ENCODE results near the gene SHANK1.

The SHANK1 gene

DNA sequence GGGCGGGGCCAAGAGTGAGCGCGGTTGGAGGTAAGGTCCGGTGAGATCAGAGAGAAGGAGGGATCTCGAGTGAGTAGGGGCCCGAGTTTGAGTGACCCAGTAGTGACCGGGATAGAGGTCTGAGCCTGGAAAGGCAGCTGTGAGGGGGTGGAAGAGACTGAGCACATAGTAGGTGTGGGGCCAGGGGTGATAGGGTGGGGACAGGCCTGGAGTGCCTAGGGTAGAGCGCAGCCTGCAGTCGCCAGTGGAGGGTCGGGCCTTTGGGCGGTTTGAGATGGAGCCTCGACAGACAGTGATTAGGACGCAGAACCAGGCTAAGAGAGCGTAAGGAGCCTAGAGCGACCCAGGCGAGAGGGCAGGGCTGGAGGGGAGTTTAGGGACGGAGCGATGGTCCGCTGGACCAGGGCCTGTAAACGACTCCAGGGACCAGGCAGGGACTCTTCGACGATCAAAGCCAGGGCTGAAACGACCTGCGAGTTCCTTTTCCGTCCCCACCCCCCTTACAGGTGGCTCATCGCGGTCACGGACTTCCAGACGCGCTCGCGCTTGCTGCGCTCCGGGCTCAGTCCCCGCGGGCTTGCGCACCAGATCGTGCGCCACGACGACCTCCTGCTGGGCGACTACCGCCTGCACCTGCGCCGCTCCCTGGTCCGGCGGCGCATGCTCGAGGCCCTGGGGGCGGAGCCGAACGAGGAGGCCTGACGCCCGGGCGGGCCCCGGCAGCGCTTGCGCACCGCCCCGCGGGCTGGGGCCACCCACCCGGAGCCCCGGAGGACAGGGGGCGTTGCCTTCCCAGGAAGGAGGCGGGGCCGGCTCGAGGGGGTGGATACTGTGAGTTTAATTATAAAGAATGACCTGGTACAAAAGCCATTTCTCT lies 60.9 kb downstream of the SHANK1 start:
- TF ChIP-seq, protein P1, sequence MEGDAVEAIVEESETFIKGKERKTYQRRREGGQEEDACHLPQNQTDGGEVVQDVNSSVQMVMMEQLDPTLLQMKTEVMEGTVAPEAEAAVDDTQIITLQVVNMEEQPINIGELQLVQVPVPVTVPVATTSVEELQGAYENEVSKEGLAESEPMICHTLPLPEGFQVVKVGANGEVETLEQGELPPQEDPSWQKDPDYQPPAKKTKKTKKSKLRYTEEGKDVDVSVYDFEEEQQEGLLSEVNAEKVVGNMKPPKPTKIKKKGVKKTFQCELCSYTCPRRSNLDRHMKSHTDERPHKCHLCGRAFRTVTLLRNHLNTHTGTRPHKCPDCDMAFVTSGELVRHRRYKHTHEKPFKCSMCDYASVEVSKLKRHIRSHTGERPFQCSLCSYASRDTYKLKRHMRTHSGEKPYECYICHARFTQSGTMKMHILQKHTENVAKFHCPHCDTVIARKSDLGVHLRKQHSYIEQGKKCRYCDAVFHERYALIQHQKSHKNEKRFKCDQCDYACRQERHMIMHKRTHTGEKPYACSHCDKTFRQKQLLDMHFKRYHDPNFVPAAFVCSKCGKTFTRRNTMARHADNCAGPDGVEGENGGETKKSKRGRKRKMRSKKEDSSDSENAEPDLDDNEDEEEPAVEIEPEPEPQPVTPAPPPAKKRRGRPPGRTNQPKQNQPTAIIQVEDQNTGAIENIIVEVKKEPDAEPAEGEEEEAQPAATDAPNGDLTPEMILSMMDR (IDR thresholded peaks at IDR 0.05) = no peak
- Mint-ChIP-seq H3K27me3 (ENCODE audit: low read depth, poor library complexity) (peaks cover 49% of the 10 kb centered on the region), H3K4me1 (peaks cover 58% of the 10 kb centered on the region), H3K27ac (peak overlapping the region; percentile 99), H3K9me3 (peaks cover 14% of the 10 kb centered on the region), H3K36me3 (ENCODE audit: low read depth) (no peaks in the 10 kb centered on the region), H3K4me3 (peak overlapping the region; percentile 95)
- peak; percentile 96 for DNase-seq

DNA sequence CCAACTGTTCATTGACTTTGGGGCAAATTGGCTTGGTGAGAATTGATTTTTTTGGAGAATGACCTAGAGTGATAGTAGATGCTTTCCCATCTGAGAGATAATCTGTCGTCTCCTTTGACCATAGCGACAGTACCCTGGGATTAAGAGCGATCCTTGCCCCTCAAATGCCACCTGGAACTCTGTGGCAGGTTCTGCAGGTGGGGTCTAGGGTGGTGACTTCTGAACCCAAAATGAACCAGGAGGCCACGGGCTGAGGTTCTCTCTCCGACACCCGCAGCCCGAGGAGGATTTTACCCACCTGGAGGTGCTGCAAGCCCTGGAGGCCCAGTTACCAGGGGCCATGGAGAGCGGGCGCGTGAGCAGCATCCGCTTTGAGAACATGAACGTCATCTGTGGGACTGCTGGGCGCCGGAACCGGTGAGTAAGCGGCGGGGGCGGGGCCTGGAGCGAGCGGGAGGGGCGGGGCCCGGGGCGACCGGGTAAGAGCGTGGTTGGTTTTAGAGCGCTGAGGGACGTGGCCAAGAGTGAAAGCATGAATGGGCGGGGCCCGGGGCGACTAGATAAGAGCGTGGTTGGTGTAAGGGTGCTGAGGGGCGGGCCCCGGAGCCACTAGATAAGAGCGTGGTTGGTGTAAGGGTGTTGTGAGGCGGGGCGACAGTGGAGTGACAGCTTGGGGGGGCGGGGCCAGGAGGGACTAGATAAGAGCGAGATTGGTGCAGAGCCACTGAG lies 61.7 kb downstream of the SHANK1 start:
- H3K27ac Mint-ChIP-seq = peak overlapping the region; percentile 99
- H3K36me3 Mint-ChIP-seq (ENCODE audit: low read depth) = no peaks in the 10 kb centered on the region
- H3K9me3 Mint-ChIP-seq = peaks cover 10% of the 10 kb centered on the region
- TF ChIP-seq, protein P1 (IDR thresholded peaks at IDR 0.05) = no peak
- DNase-seq = peak; percentile 100
- H3K4me3 Mint-ChIP-seq = peak overlapping the region; percentile 95
- peaks cover 55% of the 10 kb centered on the region for H3K27me3 Mint-ChIP-seq (ENCODE audit: low read depth, poor library complexity)
- H3K4me1 Mint-ChIP-seq = peaks cover 61% of the 10 kb centered on the region

DNA sequence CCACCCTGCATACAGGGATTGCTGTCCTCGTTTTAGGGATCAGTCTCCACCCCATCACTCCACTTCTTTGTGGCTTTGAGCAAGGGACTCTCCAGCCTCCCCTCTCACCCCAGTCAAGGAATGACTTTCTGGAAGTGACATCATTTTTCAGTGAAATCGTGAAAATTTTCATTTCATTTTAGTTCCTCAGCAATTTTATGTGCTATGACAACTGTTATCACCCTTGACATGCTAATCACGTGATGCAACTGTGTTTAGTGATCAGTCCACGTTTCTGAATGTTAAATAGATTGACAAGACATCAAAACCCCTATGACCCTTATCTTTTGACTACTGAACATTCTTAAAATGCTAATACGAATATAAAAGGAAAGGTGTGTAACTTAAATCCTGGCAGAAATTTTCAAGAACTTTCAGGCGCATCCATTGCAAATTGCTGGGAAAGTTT lies 62.4 kb downstream of the SHANK1 start:
- H3K4me1 Mint-ChIP-seq = peaks cover 61% of the 10 kb centered on the region
- no peak overlapping the region for H3K27ac Mint-ChIP-seq
- H3K9me3 Mint-ChIP-seq = peaks cover 9% of the 10 kb centered on the region
- peak overlapping the region; percentile 95 for H3K4me3 Mint-ChIP-seq
- peaks cover 57% of the 10 kb centered on the region for H3K27me3 Mint-ChIP-seq (ENCODE audit: low read depth, poor library complexity)
- TF ChIP-seq, protein P1 (IDR thresholded peaks at IDR 0.05) = no peak
- no peak for DNase-seq
- no peaks in the 10 kb centered on the region for H3K36me3 Mint-ChIP-seq (ENCODE audit: low read depth)

DNA sequence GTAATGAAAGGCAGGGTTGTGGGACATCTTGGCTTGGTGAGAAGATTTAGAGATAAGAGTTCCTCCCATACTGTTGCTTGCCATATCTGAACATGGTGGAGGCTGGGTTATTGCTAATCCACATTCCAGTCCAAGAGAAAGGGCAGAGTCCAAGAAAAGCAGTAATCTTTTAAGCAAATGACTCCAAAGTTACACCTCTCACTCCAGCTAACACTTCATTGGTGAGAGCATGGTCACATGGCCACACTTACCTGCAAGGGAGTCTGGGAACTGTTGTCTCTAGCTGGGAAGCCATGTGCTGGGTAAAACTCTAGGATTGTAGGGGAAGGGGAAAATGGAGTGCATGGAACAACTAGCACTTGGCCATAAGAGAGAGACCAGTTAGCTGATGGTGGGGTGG lies 64.7 kb downstream of the SHANK1 start:
- DNase-seq = no peak
- H3K27ac Mint-ChIP-seq = no peak overlapping the region
- peaks cover 51% of the 10 kb centered on the region for H3K27me3 Mint-ChIP-seq (ENCODE audit: low read depth, poor library complexity)
- peaks cover 42% of the 10 kb centered on the region for H3K4me1 Mint-ChIP-seq
- H3K36me3 Mint-ChIP-seq (ENCODE audit: low read depth) = no peaks in the 10 kb centered on the region
- H3K4me3 Mint-ChIP-seq = no peak overlapping the region
- peaks cover 9% of the 10 kb centered on the region for H3K9me3 Mint-ChIP-seq
- TF ChIP-seq, protein P1 (IDR thresholded peaks at IDR 0.05) = no peak

DNA sequence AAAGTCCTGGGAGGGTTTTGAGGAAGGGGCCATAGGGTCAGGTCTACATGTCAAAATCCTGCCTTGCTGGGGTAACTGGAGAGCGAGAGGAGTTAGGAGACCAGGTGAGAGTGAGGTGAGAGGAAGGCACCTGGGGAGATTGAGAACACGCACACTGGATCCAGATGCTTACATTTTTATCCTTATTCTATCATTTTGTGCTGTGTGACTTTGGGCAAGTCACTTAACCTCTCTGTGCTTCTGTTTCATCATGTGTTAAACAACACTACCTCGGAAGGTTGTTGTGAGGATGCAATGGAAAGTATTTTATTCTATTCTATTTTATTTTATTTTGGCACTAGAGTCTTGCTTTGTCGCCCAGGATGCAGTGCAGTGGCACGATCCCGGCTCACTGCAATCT lies 66.9 kb downstream of the SHANK1 start:
- Mint-ChIP-seq H3K4me1 (peaks cover 39% of the 10 kb centered on the region), H3K9me3 (peaks cover 9% of the 10 kb centered on the region), H3K27ac (no peak overlapping the region), H3K27me3 (ENCODE audit: low read depth, poor library complexity) (peaks cover 53% of the 10 kb centered on the region), H3K4me3 (peak overlapping the region; percentile 16), H3K36me3 (ENCODE audit: low read depth) (no peaks in the 10 kb centered on the region)
- TF ChIP-seq, protein P1 (IDR thresholded peaks at IDR 0.05) = no peak
- DNase-seq = no peak
